ENCODE measurements around the gene FBXW12. TPM values are rescaled to one million over a fixed set of nuclear protein-coding genes. Genes with fewer than 3 reads are reported as not detected.
A peak's percentile ranks its signal among the peaks of the same experiment; 100 is the strongest.

The FBXW12 gene
- polyA plus RNA-seq, 1 of the 3 experiments (the other 2 are of a cell fraction) = 0.07 TPM

DNA sequence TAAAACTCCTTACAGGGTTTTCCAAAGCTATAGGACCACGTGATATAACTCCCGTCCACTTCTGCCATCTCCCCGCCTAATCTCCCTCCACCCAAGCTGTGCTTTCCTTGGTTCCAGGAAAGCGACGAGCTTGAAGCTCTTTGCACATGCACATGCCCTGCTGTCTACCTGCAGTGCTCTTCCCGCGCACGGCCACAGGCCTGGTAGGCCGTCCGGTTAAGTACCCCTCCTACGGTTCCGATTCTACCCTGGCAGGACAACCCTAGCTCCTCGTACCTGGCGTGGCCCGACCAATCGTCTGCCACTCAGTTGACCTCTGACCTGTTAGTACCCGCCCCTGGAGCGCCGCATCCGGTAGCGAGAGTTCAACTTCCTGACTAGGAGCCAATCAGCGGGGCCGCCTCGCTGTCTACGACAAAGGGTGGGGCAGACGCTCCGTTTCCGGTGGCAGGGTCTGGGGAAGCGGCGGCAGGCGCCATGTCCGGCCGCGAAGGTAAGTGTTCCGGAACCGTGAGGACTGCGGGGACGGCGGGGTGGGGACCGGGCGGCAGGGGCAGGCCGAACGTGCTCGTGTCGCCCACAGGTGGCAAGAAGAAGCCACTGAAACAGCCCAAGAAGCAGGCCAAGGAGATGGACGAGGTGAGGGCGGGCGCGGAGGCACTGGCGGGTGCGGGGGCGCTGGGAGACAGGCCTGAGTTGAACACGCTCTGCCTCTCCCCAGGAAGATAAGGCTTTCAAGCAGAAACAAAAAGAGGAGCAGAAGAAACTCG, 68.0 kb downstream of the FBXW12 start, which contains the start of the genes CCDC51 and TMA7:
Gene CCDC51, minus strand, starts transcription at position 300 of the 770 bp plus-strand sequence. CDS start 4,991 bp downstream, outside the sequence.
Gene TMA7, plus strand, starts transcription at position 438 of the 770 bp plus-strand sequence. Its CDS starts 40 bp downstream, at position 478.
- Histone ChIP-seq H3K9me2 (no peaks in the 10 kb centered on the region), H3K27ac (ENCODE audit: low read depth in 2 of 2, low read length in 1 of 2) (peak within 1 kb of the TSS; percentile 64 to 86), H3K4me3 (ENCODE audit: low read depth in 2 of 2, low read length in 1 of 2) (peak within 1 kb of the TSS; percentile 79 to 86), H3K4me2 (peak within 1 kb of the TSS; percentile 85), H4K20me1 (ENCODE audit: insufficient read depth) (peaks cover 14% of the 10 kb centered on the region), H3K9ac (peak within 1 kb of the TSS; percentile 86), H2AFZ (ENCODE audit: low read depth) (peak within 1 kb of the TSS; percentile 64), H3K79me2 (ENCODE audit: insufficient read depth) (peaks cover 50% of the 10 kb centered on the region), H3K27me3 (ENCODE audit: insufficient read depth) (no peaks in the 10 kb centered on the region), H3K9me3 (no peaks in the 10 kb centered on the region), H3K36me3 (replicated peaks in 1 of 2; ENCODE audit: control insufficient read depth in 1 of 2, insufficient read depth in 2 of 2, low read length in 1 of 2) (peaks cover 21 to 27% of the 10 kb centered on the region in 2 experiments), H3F3A (replicated peaks; ENCODE audit: insufficient read depth) (peaks cover 27% of the 10 kb centered on the region), H3K4me1 (ENCODE audit: control insufficient read depth in 1 of 2, insufficient read depth in 2 of 2, low read depth in 1 of 2, low read length in 1 of 2) (peaks cover 8 to 20% of the 10 kb centered on the region in 2 experiments)
- 1% methylated on average over 19 of the region's 54 CpGs for WGBS (ENCODE audit: low lambda C conversion rate)
- TF ChIP-seq TAF1 (IDR thresholded peaks at IDR 0.05; ENCODE audit: borderline replicate concordance, low read depth, low read length) (peak; percentile 58), GABPA (IDR thresholded peaks at IDR 0.05; ENCODE audit: low read depth) (peak; percentile 99), RXRA (IDR thresholded peaks at IDR 0.05; ENCODE audit: borderline replicate concordance, low read depth) (no peak), TEAD4 (IDR thresholded peaks at IDR 0.05; ENCODE audit: borderline replicate concordance, insufficient read depth) (no peak), RCOR1 (IDR thresholded peaks at IDR 0.05; ENCODE audit: low read length) (no peak), MEF2A (IDR thresholded peaks at IDR 0.05; ENCODE audit: borderline replicate concordance, low read depth) (no peak), RAD21 (IDR thresholded peaks at IDR 0.05; ENCODE audit: low read length) (no peak), EP300 (IDR thresholded peaks at IDR 0.05; ENCODE audit: borderline replicate concordance in 1 of 2, low read depth in 1 of 2, low read length in 1 of 2) (0 out of 4 replicates have a peak, but pooled peaks of 1 of the 2 experiments have one; percentile 20), USF1 (IDR thresholded peaks at IDR 0.05; ENCODE audit: borderline replicate concordance, low read depth) (peak; percentile 58; the same call in 1 of the 2 replicates), SIN3A (IDR thresholded peaks at IDR 0.05; ENCODE audit: borderline replicate concordance, low read depth, low read length) (0 out of 2 replicates have a peak, but pooled peaks have one; percentile 19), MAX (IDR thresholded peaks at IDR 0.05; ENCODE audit: low read depth) (peak; percentile 95), MXI1 (IDR thresholded peaks at IDR 0.05; ENCODE audit: low read depth, low read length) (peak; percentile 92), ELF1 (IDR thresholded peaks at IDR 0.05) (peak; percentile 96), FOXM1 (IDR thresholded peaks at IDR 0.05; ENCODE audit: low read depth) (no peak), POLR2AphosphoS5 (IDR thresholded peaks at IDR 0.05; ENCODE audit: low read depth, low read length) (peak; percentile 81), YY1 (IDR thresholded peaks at IDR 0.05; ENCODE audit: low read depth) (peak; percentile 92), RFX5 (IDR thresholded peaks at IDR 0.05; ENCODE audit: low read length) (0 out of 2 replicates have a peak, but pooled peaks have one; percentile 36), CHD2 (IDR thresholded peaks at IDR 0.05; ENCODE audit: low read length, partially characterized antibody) (peak; percentile 95)
- TF ChIP-seq, protein P1, sequence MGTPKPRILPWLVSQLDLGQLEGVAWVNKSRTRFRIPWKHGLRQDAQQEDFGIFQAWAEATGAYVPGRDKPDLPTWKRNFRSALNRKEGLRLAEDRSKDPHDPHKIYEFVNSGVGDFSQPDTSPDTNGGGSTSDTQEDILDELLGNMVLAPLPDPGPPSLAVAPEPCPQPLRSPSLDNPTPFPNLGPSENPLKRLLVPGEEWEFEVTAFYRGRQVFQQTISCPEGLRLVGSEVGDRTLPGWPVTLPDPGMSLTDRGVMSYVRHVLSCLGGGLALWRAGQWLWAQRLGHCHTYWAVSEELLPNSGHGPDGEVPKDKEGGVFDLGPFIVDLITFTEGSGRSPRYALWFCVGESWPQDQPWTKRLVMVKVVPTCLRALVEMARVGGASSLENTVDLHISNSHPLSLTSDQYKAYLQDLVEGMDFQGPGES (IDR thresholded peaks at IDR 0.05; ENCODE audit: low read depth, low read length) = peak; percentile 32; the same call in 1 of the 2 replicates
- TF ChIP-seq, protein P2, sequence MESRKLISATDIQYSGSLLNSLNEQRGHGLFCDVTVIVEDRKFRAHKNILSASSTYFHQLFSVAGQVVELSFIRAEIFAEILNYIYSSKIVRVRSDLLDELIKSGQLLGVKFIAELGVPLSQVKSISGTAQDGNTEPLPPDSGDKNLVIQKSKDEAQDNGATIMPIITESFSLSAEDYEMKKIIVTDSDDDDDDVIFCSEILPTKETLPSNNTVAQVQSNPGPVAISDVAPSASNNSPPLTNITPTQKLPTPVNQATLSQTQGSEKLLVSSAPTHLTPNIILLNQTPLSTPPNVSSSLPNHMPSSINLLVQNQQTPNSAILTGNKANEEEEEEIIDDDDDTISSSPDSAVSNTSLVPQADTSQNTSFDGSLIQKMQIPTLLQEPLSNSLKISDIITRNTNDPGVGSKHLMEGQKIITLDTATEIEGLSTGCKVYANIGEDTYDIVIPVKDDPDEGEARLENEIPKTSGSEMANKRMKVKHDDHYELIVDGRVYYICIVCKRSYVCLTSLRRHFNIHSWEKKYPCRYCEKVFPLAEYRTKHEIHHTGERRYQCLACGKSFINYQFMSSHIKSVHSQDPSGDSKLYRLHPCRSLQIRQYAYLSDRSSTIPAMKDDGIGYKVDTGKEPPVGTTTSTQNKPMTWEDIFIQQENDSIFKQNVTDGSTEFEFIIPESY (IDR thresholded peaks at IDR 0.05; ENCODE audit: borderline replicate concordance, low read depth) = no peak
- TF ChIP-seq, protein P3, sequence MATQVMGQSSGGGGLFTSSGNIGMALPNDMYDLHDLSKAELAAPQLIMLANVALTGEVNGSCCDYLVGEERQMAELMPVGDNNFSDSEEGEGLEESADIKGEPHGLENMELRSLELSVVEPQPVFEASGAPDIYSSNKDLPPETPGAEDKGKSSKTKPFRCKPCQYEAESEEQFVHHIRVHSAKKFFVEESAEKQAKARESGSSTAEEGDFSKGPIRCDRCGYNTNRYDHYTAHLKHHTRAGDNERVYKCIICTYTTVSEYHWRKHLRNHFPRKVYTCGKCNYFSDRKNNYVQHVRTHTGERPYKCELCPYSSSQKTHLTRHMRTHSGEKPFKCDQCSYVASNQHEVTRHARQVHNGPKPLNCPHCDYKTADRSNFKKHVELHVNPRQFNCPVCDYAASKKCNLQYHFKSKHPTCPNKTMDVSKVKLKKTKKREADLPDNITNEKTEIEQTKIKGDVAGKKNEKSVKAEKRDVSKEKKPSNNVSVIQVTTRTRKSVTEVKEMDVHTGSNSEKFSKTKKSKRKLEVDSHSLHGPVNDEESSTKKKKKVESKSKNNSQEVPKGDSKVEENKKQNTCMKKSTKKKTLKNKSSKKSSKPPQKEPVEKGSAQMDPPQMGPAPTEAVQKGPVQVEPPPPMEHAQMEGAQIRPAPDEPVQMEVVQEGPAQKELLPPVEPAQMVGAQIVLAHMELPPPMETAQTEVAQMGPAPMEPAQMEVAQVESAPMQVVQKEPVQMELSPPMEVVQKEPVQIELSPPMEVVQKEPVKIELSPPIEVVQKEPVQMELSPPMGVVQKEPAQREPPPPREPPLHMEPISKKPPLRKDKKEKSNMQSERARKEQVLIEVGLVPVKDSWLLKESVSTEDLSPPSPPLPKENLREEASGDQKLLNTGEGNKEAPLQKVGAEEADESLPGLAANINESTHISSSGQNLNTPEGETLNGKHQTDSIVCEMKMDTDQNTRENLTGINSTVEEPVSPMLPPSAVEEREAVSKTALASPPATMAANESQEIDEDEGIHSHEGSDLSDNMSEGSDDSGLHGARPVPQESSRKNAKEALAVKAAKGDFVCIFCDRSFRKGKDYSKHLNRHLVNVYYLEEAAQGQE (IDR thresholded peaks at IDR 0.05; ENCODE audit: low read depth, low read length) = no peak
- TF ChIP-seq, protein P4, sequence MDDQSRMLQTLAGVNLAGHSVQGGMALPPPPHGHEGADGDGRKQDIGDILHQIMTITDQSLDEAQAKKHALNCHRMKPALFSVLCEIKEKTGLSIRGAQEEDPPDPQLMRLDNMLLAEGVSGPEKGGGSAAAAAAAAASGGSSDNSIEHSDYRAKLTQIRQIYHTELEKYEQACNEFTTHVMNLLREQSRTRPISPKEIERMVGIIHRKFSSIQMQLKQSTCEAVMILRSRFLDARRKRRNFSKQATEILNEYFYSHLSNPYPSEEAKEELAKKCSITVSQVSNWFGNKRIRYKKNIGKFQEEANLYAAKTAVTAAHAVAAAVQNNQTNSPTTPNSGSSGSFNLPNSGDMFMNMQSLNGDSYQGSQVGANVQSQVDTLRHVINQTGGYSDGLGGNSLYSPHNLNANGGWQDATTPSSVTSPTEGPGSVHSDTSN (IDR thresholded peaks at IDR 0.05) = peak; percentile 74
- DNase-seq = peak; percentile 98
- ChIA-PET POLR2A (interaction anchor here (0.6 to 1.6 kb wide), 14 partner anchors 9 to 252 kb away, joined by 3 to 11 read pairs (median 4); partner anchors contain the start of genes CDC25A, PFKFB4 and ZNF589), CTCF (interaction anchor here (1.2 to 3.4 kb wide), 10 partner anchors 11 to 245 kb away, joined by 3 to 18 read pairs (median 8); partner anchors contain the start of gene PLXNB1)

All from SK-N-SH (cell line).